ENCODE measurements around the gene ZBTB12. TPM values are rescaled to one million over a fixed set of nuclear protein-coding genes. Genes with fewer than 3 reads are reported as not detected.

ZBTB12 gene
- total and polyA plus RNA-seq, 9 of the 15 experiments (the other 6 are each of a cell fraction or from before 2014, with no cell fraction given) = 0.03 to 12.4 (median 5.8) TPM; not detected in 1

- TF ChIP-seq ETS1 (conservative IDR thresholded peaks at IDR 0.05; ENCODE audit: control insufficient read depth, low read depth, low read length) = peak; percentile 96
- no peak; the same call in 1 of the 2 replicates for TF ChIP-seq MYBL2 (IDR thresholded peaks at IDR 0.05; ENCODE audit: low read depth)
- TF ChIP-seq MYBL2 (CRISPR knock-in tag; IDR thresholded peaks at IDR 0.05; ENCODE audit: borderline replicate concordance) = no peak
- peak; percentile 71 for TF ChIP-seq ASH1L (IDR thresholded peaks at IDR 0.05; ENCODE audit: borderline replicate concordance, low read depth, partially characterized antibody)
- peak; percentile 48 to 51; a peak in 1 of 4 replicates for TF ChIP-seq MLLT1 (IDR thresholded peaks at IDR 0.05)
- TF ChIP-seq RFX5 (IDR thresholded peaks at IDR 0.05; ENCODE audit: low read depth, low read length) = peak; percentile 58; the same call in 1 of the 2 replicates
- 0 out of 2 replicates have a peak, but pooled peaks have one; percentile 92 for TF ChIP-seq RERE (CRISPR knock-in tag; IDR thresholded peaks at IDR 0.05; ENCODE audit: borderline replicate concordance)
- no peak for TF ChIP-seq CREB3 (tag; conservative IDR thresholded peaks at IDR 0.05; ENCODE audit: low read depth)
- peak; percentile 96 for TF ChIP-seq MITF (IDR thresholded peaks at IDR 0.05)
- no peak for TF ChIP-seq RBM17 (IDR thresholded peaks at IDR 0.05; ENCODE audit: borderline replicate concordance, low read depth, low read length)
- TF ChIP-seq ZNF124 (CRISPR knock-in tag; IDR thresholded peaks at IDR 0.05) = no peak
Measured at GRCh38 chr6:31862344-31863235, 39.3 kb downstream of the ZBTB12 start, which contains the start of gene NEU1 (continued).
